ENCODE data around the gene RASSF6. TPM values are rescaled to one million over a fixed set of nuclear protein-coding genes. Genes with fewer than 3 reads are reported as not detected.

Gene RASSF6
- polyA plus RNA-seq, 1 of the 3 experiments (the other 2 are of a cell fraction) = not detected

DNA sequence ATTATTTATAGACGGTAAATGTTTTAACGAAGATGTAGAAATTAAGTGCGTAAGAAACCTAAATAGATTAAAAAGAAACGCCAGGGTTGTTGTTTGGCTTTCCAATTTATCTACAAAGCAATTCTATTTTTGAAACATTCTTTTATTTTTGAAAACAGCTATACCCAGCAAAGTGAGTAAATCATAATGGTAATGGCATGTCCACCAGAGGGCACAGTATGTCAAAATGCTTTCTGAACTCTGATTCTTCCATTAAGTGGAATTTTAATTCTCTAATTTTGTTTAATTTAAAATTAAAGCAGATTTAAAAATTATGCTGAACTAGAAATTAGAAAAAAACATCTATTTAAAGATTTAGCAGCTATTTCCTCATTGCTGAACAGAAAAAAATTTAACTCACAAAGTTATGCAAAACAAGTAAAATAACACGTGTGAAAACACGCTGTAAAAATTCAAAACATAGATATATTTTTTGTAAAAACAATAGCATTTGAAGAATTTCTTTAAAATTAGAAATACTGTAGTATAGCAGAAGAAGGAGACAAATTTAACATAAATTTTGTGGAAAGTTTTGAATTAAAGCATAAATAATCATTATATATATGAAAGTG lies 26.5 kb downstream of the RASSF6 start:
- H3K4me3 ChIP-seq (ENCODE audit: low read depth in 2 of 2, low read length in 1 of 2) = no peak overlapping the region
- H3K27ac ChIP-seq (ENCODE audit: low read depth in 2 of 2, low read length in 1 of 2) = no peak overlapping the region
- H3K79me2 ChIP-seq (ENCODE audit: insufficient read depth) = no peaks in the 10 kb centered on the region
- ChIA-PET CTCF (interaction anchor here (1.2 to 1.5 kb wide), 4 partner anchors 39 to 540 kb away, joined by 3 to 12 read pairs (median 6); no protein-coding TSS in a partner anchor), POLR2A (no interaction called here)
- H3K9ac ChIP-seq = no peak overlapping the region
- H2AFZ ChIP-seq (ENCODE audit: low read depth) = no peak overlapping the region
- no peak for DNase-seq
- H3K27me3 ChIP-seq (ENCODE audit: insufficient read depth) = peaks cover 19% of the 10 kb centered on the region; the same call in 1 of the 2 replicates
- 65% methylated on average over 6 of the region's 6 CpGs for WGBS (ENCODE audit: low lambda C conversion rate)
- H3K36me3 ChIP-seq (replicated peaks in 1 of 2; ENCODE audit: control insufficient read depth in 1 of 2, insufficient read depth in 2 of 2, low read length in 1 of 2) = no peaks in the 10 kb centered on the region
- no peak overlapping the region for H3K4me2 ChIP-seq
- TF ChIP-seq SMC3 (IDR thresholded peaks at IDR 0.05; ENCODE audit: low read depth, low read length) = peak; percentile 39
- no peak for TF ChIP-seq MEF2A (IDR thresholded peaks at IDR 0.05; ENCODE audit: borderline replicate concordance, low read depth)
- TF ChIP-seq TAF1 (IDR thresholded peaks at IDR 0.05; ENCODE audit: borderline replicate concordance, low read depth, low read length) = no peak
- no peak for TF ChIP-seq RXRA (IDR thresholded peaks at IDR 0.05; ENCODE audit: borderline replicate concordance, low read depth)
- no peak for TF ChIP-seq TEAD4 (IDR thresholded peaks at IDR 0.05; ENCODE audit: borderline replicate concordance, insufficient read depth)
- TF ChIP-seq RFX5 (IDR thresholded peaks at IDR 0.05; ENCODE audit: low read length) = no peak
- TF ChIP-seq, protein P1, sequence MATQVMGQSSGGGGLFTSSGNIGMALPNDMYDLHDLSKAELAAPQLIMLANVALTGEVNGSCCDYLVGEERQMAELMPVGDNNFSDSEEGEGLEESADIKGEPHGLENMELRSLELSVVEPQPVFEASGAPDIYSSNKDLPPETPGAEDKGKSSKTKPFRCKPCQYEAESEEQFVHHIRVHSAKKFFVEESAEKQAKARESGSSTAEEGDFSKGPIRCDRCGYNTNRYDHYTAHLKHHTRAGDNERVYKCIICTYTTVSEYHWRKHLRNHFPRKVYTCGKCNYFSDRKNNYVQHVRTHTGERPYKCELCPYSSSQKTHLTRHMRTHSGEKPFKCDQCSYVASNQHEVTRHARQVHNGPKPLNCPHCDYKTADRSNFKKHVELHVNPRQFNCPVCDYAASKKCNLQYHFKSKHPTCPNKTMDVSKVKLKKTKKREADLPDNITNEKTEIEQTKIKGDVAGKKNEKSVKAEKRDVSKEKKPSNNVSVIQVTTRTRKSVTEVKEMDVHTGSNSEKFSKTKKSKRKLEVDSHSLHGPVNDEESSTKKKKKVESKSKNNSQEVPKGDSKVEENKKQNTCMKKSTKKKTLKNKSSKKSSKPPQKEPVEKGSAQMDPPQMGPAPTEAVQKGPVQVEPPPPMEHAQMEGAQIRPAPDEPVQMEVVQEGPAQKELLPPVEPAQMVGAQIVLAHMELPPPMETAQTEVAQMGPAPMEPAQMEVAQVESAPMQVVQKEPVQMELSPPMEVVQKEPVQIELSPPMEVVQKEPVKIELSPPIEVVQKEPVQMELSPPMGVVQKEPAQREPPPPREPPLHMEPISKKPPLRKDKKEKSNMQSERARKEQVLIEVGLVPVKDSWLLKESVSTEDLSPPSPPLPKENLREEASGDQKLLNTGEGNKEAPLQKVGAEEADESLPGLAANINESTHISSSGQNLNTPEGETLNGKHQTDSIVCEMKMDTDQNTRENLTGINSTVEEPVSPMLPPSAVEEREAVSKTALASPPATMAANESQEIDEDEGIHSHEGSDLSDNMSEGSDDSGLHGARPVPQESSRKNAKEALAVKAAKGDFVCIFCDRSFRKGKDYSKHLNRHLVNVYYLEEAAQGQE (IDR thresholded peaks at IDR 0.05; ENCODE audit: low read depth, low read length) = no peak
- no peak for TF ChIP-seq FOXJ3 (CRISPR knock-in tag; IDR thresholded peaks at IDR 0.05)
- peak; percentile 33; the same call in 1 of the 2 replicates for TF ChIP-seq RAD21 (IDR thresholded peaks at IDR 0.05; ENCODE audit: low read length)
- TF ChIP-seq ELF1 (IDR thresholded peaks at IDR 0.05) = no peak
- TF ChIP-seq, protein P2, sequence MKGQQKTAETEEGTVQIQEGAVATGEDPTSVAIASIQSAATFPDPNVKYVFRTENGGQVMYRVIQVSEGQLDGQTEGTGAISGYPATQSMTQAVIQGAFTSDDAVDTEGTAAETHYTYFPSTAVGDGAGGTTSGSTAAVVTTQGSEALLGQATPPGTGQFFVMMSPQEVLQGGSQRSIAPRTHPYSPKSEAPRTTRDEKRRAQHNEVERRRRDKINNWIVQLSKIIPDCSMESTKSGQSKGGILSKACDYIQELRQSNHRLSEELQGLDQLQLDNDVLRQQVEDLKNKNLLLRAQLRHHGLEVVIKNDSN (IDR thresholded peaks at IDR 0.05; ENCODE audit: borderline replicate concordance, low read depth) = no peak
- TF ChIP-seq, protein P3, sequence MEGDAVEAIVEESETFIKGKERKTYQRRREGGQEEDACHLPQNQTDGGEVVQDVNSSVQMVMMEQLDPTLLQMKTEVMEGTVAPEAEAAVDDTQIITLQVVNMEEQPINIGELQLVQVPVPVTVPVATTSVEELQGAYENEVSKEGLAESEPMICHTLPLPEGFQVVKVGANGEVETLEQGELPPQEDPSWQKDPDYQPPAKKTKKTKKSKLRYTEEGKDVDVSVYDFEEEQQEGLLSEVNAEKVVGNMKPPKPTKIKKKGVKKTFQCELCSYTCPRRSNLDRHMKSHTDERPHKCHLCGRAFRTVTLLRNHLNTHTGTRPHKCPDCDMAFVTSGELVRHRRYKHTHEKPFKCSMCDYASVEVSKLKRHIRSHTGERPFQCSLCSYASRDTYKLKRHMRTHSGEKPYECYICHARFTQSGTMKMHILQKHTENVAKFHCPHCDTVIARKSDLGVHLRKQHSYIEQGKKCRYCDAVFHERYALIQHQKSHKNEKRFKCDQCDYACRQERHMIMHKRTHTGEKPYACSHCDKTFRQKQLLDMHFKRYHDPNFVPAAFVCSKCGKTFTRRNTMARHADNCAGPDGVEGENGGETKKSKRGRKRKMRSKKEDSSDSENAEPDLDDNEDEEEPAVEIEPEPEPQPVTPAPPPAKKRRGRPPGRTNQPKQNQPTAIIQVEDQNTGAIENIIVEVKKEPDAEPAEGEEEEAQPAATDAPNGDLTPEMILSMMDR (IDR thresholded peaks at IDR 0.05) = peak; percentile 76
- H3K9me2 ChIP-seq = no peaks in the 10 kb centered on the region
- H4K20me1 ChIP-seq (ENCODE audit: insufficient read depth) = no peaks in the 10 kb centered on the region
- H3K4me1 ChIP-seq (ENCODE audit: control insufficient read depth in 1 of 2, insufficient read depth in 2 of 2, low read depth in 1 of 2, low read length in 1 of 2) = no peaks in the 10 kb centered on the region; a peak in 1 of 4 replicates
- no peaks in the 10 kb centered on the region for H3K9me3 ChIP-seq
- H3F3A ChIP-seq (replicated peaks; ENCODE audit: insufficient read depth) = no peaks in the 10 kb centered on the region
